HG03097 (cell line): ENCODE measurements around the gene CD302.
"Not testable (repeated sequence)": the region's sequence is repeated elsewhere in the genome, so short reads cannot be mapped to it uniquely, and the experiment has no call there.

ENCODE experiments used
- ATAC-seq: cut with Tn5 transposase; IDR thresholded peaks from one replicate; pipeline ENCODE4 v1.9.1; 2021; ENCODE audit not compliant: unreplicated experiment, low FRiP score

The CD302 gene

GRCh38 chr2:159755788-159756187 is 42.2 kb downstream of the CD302 start:
- no peak for ATAC-seq

- no peak for ATAC-seq
These were observed 43.0 kb downstream of the CD302 start for GRCh38 chr2:159755014-159755413.

GRCh38 chr2:159753797-159754196 is 44.2 kb downstream of the CD302 start:
- ATAC-seq = no peak

GRCh38 chr2:159750873-159751272 is 47.1 kb downstream of the CD302 start:
- no peak for ATAC-seq

- no peak for ATAC-seq
These were observed 49.9 kb downstream of the CD302 start for GRCh38 chr2:159748089-159748488.

- ATAC-seq = not testable (repeated sequence)
These were observed 52.8 kb downstream of the CD302 start for GRCh38 chr2:159745237-159745636.

GRCh38 chr2:159744363-159744762 is 53.6 kb downstream of the CD302 start:
- no peak for ATAC-seq

- ATAC-seq = no peak
These were observed 55.2 kb downstream of the CD302 start for GRCh38 chr2:159742846-159743245.

GRCh38 chr2:159738509-159739390 is 59.3 kb downstream of the CD302 start:
- ATAC-seq = no peak

- no peak for ATAC-seq
These were observed 60.1 kb downstream of the CD302 start for GRCh38 chr2:159737917-159738296.

- no peak for ATAC-seq
These were observed 60.6 kb downstream of the CD302 start for GRCh38 chr2:159737292-159737916.

GRCh38 chr2:159736048-159736447 is 62.0 kb downstream of the CD302 start:
- no peak for ATAC-seq

- ATAC-seq = no peak
These were observed 62.4 kb downstream of the CD302 start for GRCh38 chr2:159735648-159736047.

- ATAC-seq = no peak
These were observed 69.4 kb downstream of the CD302 start for GRCh38 chr2:159728629-159729028.

GRCh38 chr2:159725713-159726112 is 72.3 kb downstream of the CD302 start:
- no peak for ATAC-seq

- not testable (repeated sequence) for ATAC-seq
These were observed 73.0 kb downstream of the CD302 start for GRCh38 chr2:159724795-159725572.

GRCh38 chr2:159722580-159722979 is 75.4 kb downstream of the CD302 start:
- ATAC-seq = no peak

- no peak for ATAC-seq
These were observed 77.3 kb downstream of the CD302 start for GRCh38 chr2:159720676-159721075.
